Panc1 (cell line): Measurements from ENCODE around the gene DAB2IP. TPM values are rescaled to one million over a fixed set of nuclear protein-coding genes. Genes with fewer than 3 reads are reported as not detected.

Experiments
- ATAC-seq: fragments of 200-7000 bp; cut with Tn5 transposase; 2 replicates; pipeline ENCODE4 v1.9.1; 2020; ENCODE audit warnings: mild to moderate bottlenecking, moderate library complexity
- BruUV-seq: library from RNA; stranded (reverse); fragments of 400-500 nt; replicated peaks from 2 replicates; lab custom pipeline; 2021; lab: Mats Ljungman, UMichigan
- CTCF ChIA-PET: fragments of 300-600 bp; sonication (Branson Sonifier 250); formaldehyde crosslinking; loops from one replicate; lab custom pipeline; 2022; ENCODE audit warnings: antibody characterized with exemption; lab: Charles Lee
- POLR2A ChIA-PET: fragments of 300-600 bp; sonication (Branson Sonifier 250); formaldehyde crosslinking; loops from one replicate; lab custom pipeline; 2022; ENCODE audit warnings: antibody characterized with exemption; lab: Charles Lee
- DNase-seq: peaks from one replicate; pipeline ENCODE4 v3.0.0-alpha.2; 2010; ENCODE audit warnings: low read depth, low spot score
- H3K27ac ChIP-seq: 2 replicates; pipeline ENCODE4 v1.5.1; 2011; ENCODE audit warnings: mild to moderate bottlenecking, low read length, inconsistent platforms
- H3K27me3 ChIP-seq: fragments of 200-500 bp; sonication (Bioruptor generic); 2 replicates; pipeline ENCODE4 v1.6.0; 2014; ENCODE audit warnings: low read length, inconsistent platforms; ENCODE audit not compliant: control insufficient read depth, insufficient read depth
- H3K36me3 ChIP-seq: fragments of 200-500 bp; sonication (Bioruptor generic); 2 replicates; pipeline ENCODE4 v1.5.1; 2014; ENCODE audit warnings: inconsistent platforms, mild to moderate bottlenecking, low read length, moderate library complexity; ENCODE audit not compliant: control insufficient read depth, insufficient read depth
- H3K4me1 ChIP-seq: 2 replicates; pipeline ENCODE4 v1.5.1; 2011; ENCODE audit warnings: inconsistent platforms, mild to moderate bottlenecking, low read length, moderate library complexity; ENCODE audit not compliant: control insufficient read depth, insufficient read depth
- H3K4me3 ChIP-seq, 2 experiments: 2 replicates each; pipeline ENCODE4 v1.5.1; 2011 to 2012; ENCODE audit warnings: low read depth in 2 of 2, low read length in 2 of 2, mild to moderate bottlenecking in 2 of 2, inconsistent platforms in 1 of 2, moderate library complexity in 1 of 2
- H3K9me3 ChIP-seq: fragments of 200-500 bp; sonication (Bioruptor generic); 2 replicates; pipeline ENCODE4 v1.5.1; 2014; ENCODE audit warnings: low read depth, mild to moderate bottlenecking, inconsistent platforms, low read length, moderate library complexity; ENCODE audit not compliant: control insufficient read depth, insufficient read depth
- POLR2AphosphoS5 ChIP-seq: IDR thresholded peaks from 2 replicates; pipeline ENCODE4 v1.6.1; 2012; ENCODE audit warnings: mild to moderate bottlenecking, low read depth, low read length, moderate library complexity
- REST ChIP-seq, 2 experiments: IDR thresholded peaks; 2 replicates each; pipeline ENCODE4 v1.6.1; 2011 to 2012; ENCODE audit warnings: low read depth in 2 of 2, control low read depth in 1 of 2, low read length in 1 of 2, mild to moderate bottlenecking in 1 of 2, moderate library complexity in 1 of 2; ENCODE audit not compliant: insufficient read depth in 1 of 2
- SIN3A ChIP-seq: IDR thresholded peaks from 2 replicates; pipeline ENCODE4 v1.6.1; 2012; ENCODE audit warnings: low read depth, mild to moderate bottlenecking, low read length, moderate library complexity, borderline replicate concordance; ENCODE audit not compliant: insufficient read depth
- TCF7L2 ChIP-seq: IDR thresholded peaks from 2 replicates; pipeline ENCODE4 v1.6.1; 2011; ENCODE audit warnings: mild to moderate bottlenecking, low read depth, low read length, inconsistent platforms
- in situ Hi-C: cut with HindIII; loops from 2 replicates; pipeline ENCODE4 v1.10.0; 2016; ENCODE audit warnings: low sequenced_read_pairs, low pct_unique_long_range_greater_than_20kb
- intact Hi-C: fragments of 100-400 bp; cut with micrococcal nuclease; formaldehyde crosslinking; loops from one replicate; pipeline ENCODE4 v1.10.0; 2022; ENCODE audit not compliant: unreplicated experiment
- total RNA-seq: library from RNA; stranded (reverse); gene quantifications from one replicate; pipeline ENCODE4 v1.2.1, GENCODE V29; 2021; ENCODE audit not compliant: unreplicated experiment
- TF ChIP-seq, protein P1 (sequence below): fragments of 450-650 bp; IDR thresholded peaks from 2 replicates; pipeline ENCODE4 v1.5.1; 2017; ENCODE audit warnings: mild to moderate bottlenecking

DAB2IP gene
- total RNA-seq, 1 experiment from 2014 or later: 18.4 TPM

DNA sequence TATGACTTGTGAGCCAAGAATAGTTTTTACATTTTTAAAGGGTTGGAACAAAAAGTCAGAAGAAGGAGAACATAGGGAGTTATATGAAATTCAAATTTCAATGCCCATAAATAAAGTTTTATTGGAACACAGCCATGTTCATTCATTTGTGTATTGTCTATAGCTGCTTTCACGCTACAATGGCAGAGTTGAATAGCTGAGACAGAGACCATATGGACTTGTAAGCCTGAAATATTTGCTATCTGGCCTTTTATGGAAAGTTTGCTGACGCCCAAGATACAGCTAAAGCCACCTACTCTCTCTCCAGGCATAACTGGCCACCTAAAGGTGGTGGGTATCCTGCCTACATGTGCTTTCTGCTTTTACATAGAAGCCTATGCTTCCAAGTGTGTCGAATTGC is 10.9 kb downstream of the DAB2IP start:
- POLR2A ChIA-PET: no interaction called here
- ATAC-seq (no peak), DNase-seq (no peak)
- CTCF ChIA-PET: interaction anchor here (0.7 kb wide), 1 partner anchor 91 kb away, joined by 3 read pairs; no protein-coding TSS in a partner anchor
- TF ChIP-seq POLR2AphosphoS5 (no peak), TCF7L2 (no peak), REST (IDR thresholded peaks at IDR 0.05; ENCODE audit: insufficient read depth in 1 of 2, low read depth in 2 of 2, low read length in 1 of 2) (no peak), SIN3A (no peak)
- TF ChIP-seq, protein P1, sequence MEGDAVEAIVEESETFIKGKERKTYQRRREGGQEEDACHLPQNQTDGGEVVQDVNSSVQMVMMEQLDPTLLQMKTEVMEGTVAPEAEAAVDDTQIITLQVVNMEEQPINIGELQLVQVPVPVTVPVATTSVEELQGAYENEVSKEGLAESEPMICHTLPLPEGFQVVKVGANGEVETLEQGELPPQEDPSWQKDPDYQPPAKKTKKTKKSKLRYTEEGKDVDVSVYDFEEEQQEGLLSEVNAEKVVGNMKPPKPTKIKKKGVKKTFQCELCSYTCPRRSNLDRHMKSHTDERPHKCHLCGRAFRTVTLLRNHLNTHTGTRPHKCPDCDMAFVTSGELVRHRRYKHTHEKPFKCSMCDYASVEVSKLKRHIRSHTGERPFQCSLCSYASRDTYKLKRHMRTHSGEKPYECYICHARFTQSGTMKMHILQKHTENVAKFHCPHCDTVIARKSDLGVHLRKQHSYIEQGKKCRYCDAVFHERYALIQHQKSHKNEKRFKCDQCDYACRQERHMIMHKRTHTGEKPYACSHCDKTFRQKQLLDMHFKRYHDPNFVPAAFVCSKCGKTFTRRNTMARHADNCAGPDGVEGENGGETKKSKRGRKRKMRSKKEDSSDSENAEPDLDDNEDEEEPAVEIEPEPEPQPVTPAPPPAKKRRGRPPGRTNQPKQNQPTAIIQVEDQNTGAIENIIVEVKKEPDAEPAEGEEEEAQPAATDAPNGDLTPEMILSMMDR: no peak
- Histone ChIP-seq H3K4me3 (no peak overlapping the region), H3K4me1 (no peaks in the 10 kb centered on the region), H3K9me3 (no peaks in the 10 kb centered on the region), H3K27me3 (no peaks in the 10 kb centered on the region), H3K27ac (no peak overlapping the region), H3K36me3 (no peaks in the 10 kb centered on the region)
- BruUV-seq: no TSS peak
- intact Hi-C loops: no loop called here
- in situ Hi-C loops: no loop called here

- in situ Hi-C loops: no loop called here
- no peak for ATAC-seq
Observed at GRCh38 chr9:121662891-121663580, 11.6 kb downstream of the DAB2IP start.

More at GRCh38 chr9:121662891-121663580, 11.6 kb downstream of the DAB2IP start:
- Histone ChIP-seq H3K36me3 (no peaks in the 10 kb centered on the region), H3K9me3 (no peaks in the 10 kb centered on the region), H3K27me3 (no peaks in the 10 kb centered on the region), H3K4me1 (no peaks in the 10 kb centered on the region), H3K27ac (no peak overlapping the region), H3K4me3 (no peak overlapping the region)
- intact Hi-C loops: no loop called here
- no TSS peak for BruUV-seq
- no peak for DNase-seq
- no peak for TF ChIP-seq REST (IDR thresholded peaks at IDR 0.05; ENCODE audit: insufficient read depth in 1 of 2, low read depth in 2 of 2, low read length in 1 of 2)
- TF ChIP-seq POLR2AphosphoS5: no peak
- no peak for TF ChIP-seq TCF7L2
- no peak for TF ChIP-seq SIN3A
- TF ChIP-seq, protein P1: no peak
- POLR2A ChIA-PET: interaction anchor here (0.5 kb wide), 1 partner anchor 212 kb away, joined by 5 read pairs; no protein-coding TSS in a partner anchor
- CTCF ChIA-PET: no interaction called here
